HepG2 (cell line): ENCODE results near the gene ZBTB7B. TPM values are rescaled to one million over a fixed set of nuclear protein-coding genes. Genes with fewer than 3 reads are reported as not detected.

Source experiments
- BRCA1 ChIP-seq: sonication (generic); formaldehyde crosslinking; IDR thresholded peaks from 2 replicates; pipeline ENCODE4 v1.4.0; 2020; ENCODE audit warnings: missing genetic modification reagents
- HNRNPUL1 ChIP-seq: fragments of 200-400 bp; formaldehyde crosslinking; IDR thresholded peaks from 2 replicates; pipeline ENCODE4 v1.6.1; 2017; ENCODE audit warnings: low read depth, mild to moderate bottlenecking, low read length, moderate library complexity
- MNT ChIP-seq: fragments of 450-650 bp; IDR thresholded peaks from 2 replicates; pipeline ENCODE4 v1.6.1; 2016
- SAP130 ChIP-seq: IDR thresholded peaks from 2 replicates; pipeline ENCODE4 v1.6.1; 2016; ENCODE audit warnings: low read depth
- SMARCC2 ChIP-seq: fragments of 450-650 bp; IDR thresholded peaks from 2 replicates; pipeline ENCODE4 v1.6.1; 2017; ENCODE audit warnings: antibody characterized with exemption, mild to moderate bottlenecking
- TGIF2 ChIP-seq: IDR thresholded peaks from 2 replicates; pipeline ENCODE4 v1.6.1; 2016; ENCODE audit warnings: control low read depth, missing compliant biosample characterization
- THAP8 ChIP-seq: sonication (generic); formaldehyde crosslinking; IDR thresholded peaks from 2 replicates; pipeline ENCODE4 v1.5.1; 2020; ENCODE audit warnings: missing genetic modification reagents, mild to moderate bottlenecking, borderline replicate concordance
- TP53 ChIP-seq: sonication (generic); formaldehyde crosslinking; conservative IDR thresholded peaks from 2 replicates; pipeline ENCODE4 v1.4.0; 2020; ENCODE audit warnings: missing genetic modification reagents
- ZBTB20 ChIP-seq: sonication (generic); formaldehyde crosslinking; IDR thresholded peaks from 2 replicates; pipeline ENCODE4 v1.8.1; 2023; ENCODE audit warnings: missing genetic modification reagents, low read depth, mild to moderate bottlenecking, borderline replicate concordance
- ZBTB46 ChIP-seq: sonication (generic); formaldehyde crosslinking; IDR thresholded peaks from 2 replicates; pipeline ENCODE4 v1.4.0; 2020; ENCODE audit warnings: mild to moderate bottlenecking, missing genetic modification reagents, borderline replicate concordance
- ZIK1 ChIP-seq: sonication (generic); formaldehyde crosslinking; IDR thresholded peaks from 2 replicates; pipeline ENCODE4 v1.5.0; 2020; ENCODE audit warnings: mild to moderate bottlenecking, low read depth, missing genetic modification reagents, borderline replicate concordance
- ZMYM2 ChIP-seq: sonication (generic); formaldehyde crosslinking; IDR thresholded peaks from 2 replicates; pipeline ENCODE4 v1.8.0; 2022; ENCODE audit warnings: mild to moderate bottlenecking, missing genetic modification reagents
- ZMYM4 ChIP-seq: sonication (generic); formaldehyde crosslinking; IDR thresholded peaks from 2 replicates; pipeline ENCODE4 v1.8.1; 2023; ENCODE audit warnings: mild to moderate bottlenecking, missing genetic modification reagents
- ZNF136 ChIP-seq: sonication (generic); formaldehyde crosslinking; IDR thresholded peaks from 2 replicates; pipeline ENCODE4 v1.8.1; 2022; ENCODE audit warnings: low read depth, mild to moderate bottlenecking, moderate library complexity, missing genetic modification reagents
- ZNF496 ChIP-seq: sonication (generic); formaldehyde crosslinking; IDR thresholded peaks from 2 replicates; pipeline ENCODE4 v1.8.1; 2023; ENCODE audit warnings: mild to moderate bottlenecking, moderate library complexity, missing genetic modification reagents; ENCODE audit not compliant: insufficient replicate concordance
- ZNF547 ChIP-seq: sonication (generic); formaldehyde crosslinking; IDR thresholded peaks from 2 replicates; pipeline ENCODE4 v1.5.1; 2020; ENCODE audit warnings: mild to moderate bottlenecking, missing genetic modification reagents
- ZNF746 ChIP-seq: sonication (generic); formaldehyde crosslinking; IDR thresholded peaks from 2 replicates; pipeline ENCODE4 v1.8.0; 2022; ENCODE audit warnings: mild to moderate bottlenecking, missing genetic modification reagents
- ZNF768 ChIP-seq: sonication (generic); formaldehyde crosslinking; IDR thresholded peaks from 2 replicates; pipeline ENCODE4 v1.4.0; 2020; ENCODE audit warnings: missing genetic modification reagents
- ZNF790 ChIP-seq: sonication (generic); formaldehyde crosslinking; IDR thresholded peaks from 2 replicates; pipeline ENCODE4 v1.8.0; 2022; ENCODE audit warnings: missing genetic modification reagents, mild to moderate bottlenecking, borderline replicate concordance
- ZNF878 ChIP-seq: sonication (generic); formaldehyde crosslinking; IDR thresholded peaks from 2 replicates; pipeline ENCODE4 v1.8.1; 2023; ENCODE audit warnings: mild to moderate bottlenecking, missing genetic modification reagents, moderate library complexity
- polyA plus RNA-seq, 8 experiments: library from polyadenylated mRNA; depleted of rRNA in 3 of 8; stranded (reverse) in 7 of 8; unstranded in 1 of 8; fragments of >200 nt; fragmentation: Illumina TruSeq in 4 of 8; extraction: Trizol in 4 of 8; gene quantifications; 2 replicates each; pipeline versions ENCODE4 v1.2.1 to v1.2.3, GENCODE V29; 2011 to 2016; ENCODE audit warnings: low read depth in 4 of 8, missing spikeins in 1 of 8, mixed read lengths in 1 of 8; ENCODE audit not compliant: insufficient read depth in 1 of 8
- total RNA-seq, 5 experiments: library from RNA; depleted of rRNA; stranded (reverse); fragments of >200 nt; fragmentation: Illumina TruSeq; extraction: Trizol; gene quantifications; 2 replicates each; pipeline ENCODE4 v1.2.3, GENCODE V29; 2016; ENCODE audit warnings: low read depth in 1 of 5
- TF ChIP-seq, protein P1 (sequence below): sonication (generic); formaldehyde crosslinking; IDR thresholded peaks from 2 replicates; pipeline ENCODE4 v1.4.0; 2020; ENCODE audit warnings: missing genetic modification reagents

The ZBTB7B gene
- total and polyA plus RNA-seq, 2 of the 13 experiments (the other 11 are each of a cell fraction or from before 2014, with no cell fraction given) = 15.5 to 17.5 TPM

DNA sequence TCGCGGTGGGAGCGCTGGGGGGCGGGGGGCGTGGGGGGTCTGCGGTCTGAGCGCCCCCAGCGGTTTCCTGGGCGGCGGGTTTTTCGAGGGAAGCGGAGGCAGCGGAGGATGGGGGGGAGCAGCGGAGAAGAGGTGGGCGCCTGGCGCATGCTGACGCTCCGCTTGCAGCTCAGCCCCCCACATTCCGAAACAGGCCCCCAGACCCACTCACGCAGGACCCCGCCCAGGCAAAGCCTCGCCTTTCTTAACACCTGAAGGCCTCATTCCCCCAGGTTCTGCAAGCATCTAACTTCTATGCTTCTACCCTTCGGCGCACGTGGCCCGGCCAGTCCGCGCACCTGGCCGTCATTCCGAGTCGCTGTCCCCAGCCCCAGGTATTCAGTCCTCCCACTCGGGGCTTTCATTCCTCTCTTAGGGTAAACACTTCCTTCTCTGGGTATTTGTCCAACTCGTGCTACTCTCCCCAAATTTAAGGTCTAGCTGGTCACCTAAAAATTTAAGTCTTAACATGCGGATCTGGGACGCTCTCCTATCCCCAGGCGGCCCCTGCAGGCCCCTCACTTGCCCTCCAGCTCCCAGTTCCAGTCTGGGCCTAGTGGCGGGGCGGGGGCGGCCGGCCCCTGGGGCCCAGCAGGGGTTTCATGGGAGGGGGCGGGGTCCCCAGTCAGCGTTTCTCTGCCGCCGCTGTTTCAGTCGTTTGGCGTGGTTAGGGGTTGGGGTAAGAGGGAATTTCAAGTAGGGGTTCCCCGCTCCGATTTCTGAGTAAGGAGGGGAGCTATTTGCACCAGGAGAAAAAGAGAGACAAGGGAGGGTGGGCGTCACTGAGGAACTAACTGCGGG lies 2.8 kb upstream of the ZBTB7B start (continued):
- TF ChIP-seq MNT (peak; percentile 62), SAP130 (peak; percentile 77), TGIF2 (CRISPR knock-in tag) (no peak), ZNF496 (CRISPR knock-in tag) (no peak), ZNF878 (CRISPR knock-in tag) (0 out of 2 replicates have a peak, but pooled peaks have one; percentile 34), ZIK1 (no peak), ZMYM4 (CRISPR knock-in tag) (no peak), ZBTB46 (CRISPR knock-in tag) (no peak), TP53 (CRISPR knock-in tag) (no peak; the same call in 1 of the 2 replicates), THAP8 (CRISPR knock-in tag) (no peak), BRCA1 (CRISPR knock-in tag) (no peak), ZNF136 (CRISPR knock-in tag) (0 out of 2 replicates have a peak, but pooled peaks have one; percentile 53), SMARCC2 (no peak), HNRNPUL1 (no peak), ZNF746 (CRISPR knock-in tag) (no peak), ZNF547 (peak; percentile 86; the same call in 1 of the 2 replicates), ZMYM2 (no peak), ZNF790 (CRISPR knock-in tag) (peak; percentile 38; the same call in 1 of the 2 replicates), ZBTB20 (no peak), ZNF768 (no peak)
- TF ChIP-seq, protein P1, sequence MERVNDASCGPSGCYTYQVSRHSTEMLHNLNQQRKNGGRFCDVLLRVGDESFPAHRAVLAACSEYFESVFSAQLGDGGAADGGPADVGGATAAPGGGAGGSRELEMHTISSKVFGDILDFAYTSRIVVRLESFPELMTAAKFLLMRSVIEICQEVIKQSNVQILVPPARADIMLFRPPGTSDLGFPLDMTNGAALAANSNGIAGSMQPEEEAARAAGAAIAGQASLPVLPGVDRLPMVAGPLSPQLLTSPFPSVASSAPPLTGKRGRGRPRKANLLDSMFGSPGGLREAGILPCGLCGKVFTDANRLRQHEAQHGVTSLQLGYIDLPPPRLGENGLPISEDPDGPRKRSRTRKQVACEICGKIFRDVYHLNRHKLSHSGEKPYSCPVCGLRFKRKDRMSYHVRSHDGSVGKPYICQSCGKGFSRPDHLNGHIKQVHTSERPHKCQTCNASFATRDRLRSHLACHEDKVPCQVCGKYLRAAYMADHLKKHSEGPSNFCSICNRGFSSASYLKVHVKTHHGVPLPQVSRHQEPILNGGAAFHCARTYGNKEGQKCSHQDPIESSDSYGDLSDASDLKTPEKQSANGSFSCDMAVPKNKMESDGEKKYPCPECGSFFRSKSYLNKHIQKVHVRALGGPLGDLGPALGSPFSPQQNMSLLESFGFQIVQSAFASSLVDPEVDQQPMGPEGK (CRISPR knock-in tag) = peak; percentile 93
